Thyroid gland (tissue), 4 donors: Measurements from ENCODE around the gene MS4A18. TPM values are rescaled to one million over a fixed set of nuclear protein-coding genes. Genes with fewer than 3 reads are reported as not detected.

Experiments used
- DNase-seq, 2 donors: peaks; one replicate each; pipeline ENCODE4 v3.0.0-alpha.2; 2019
- H3K27ac ChIP-seq, 3 donors: fragments of 200-600 bp; sonication (generic); 1 replicate in 2 of 3; 2 replicates in 1 of 3; pipeline ENCODE4 v1.5.1; 2016 to 2019; ENCODE audit warnings: mild to moderate bottlenecking in 1 of 3, moderate library complexity in 1 of 3
- H3K27me3 ChIP-seq: fragments of 200-600 bp; sonication (generic); one replicate; pipeline ENCODE4 v1.5.1; 2019
- H3K36me3 ChIP-seq, 2 donors: fragments of 200-600 bp; sonication (generic); one replicate each; pipeline ENCODE4 v1.5.1; 2016 to 2019
- H3K4me1 ChIP-seq, 2 donors: fragments of 200-600 bp; sonication (generic); one replicate each; pipeline ENCODE4 v1.5.1; 2017 to 2019
- H3K4me3 ChIP-seq, 3 donors: fragments of 200-600 bp; sonication (generic); replicated peaks in 1 of 3; 1 replicate in 2 of 3; 2 replicates in 1 of 3; pipeline ENCODE4 v1.5.1; 2016; ENCODE audit warnings: mild to moderate bottlenecking in 1 of 3
- H3K9me3 ChIP-seq: fragments of 200-600 bp; sonication (generic); one replicate; pipeline ENCODE4 v1.5.1; 2017
- POLR2A ChIP-seq, 2 donors: fragments of 450-650 bp; IDR thresholded peaks; one replicate each; pipeline ENCODE4 v1.6.1; 2017; ENCODE audit warnings: antibody characterized with exemption in 2 of 2, mild to moderate bottlenecking in 2 of 2, moderate library complexity in 1 of 2
- WGBS, 2 donors: methylation state at CpG; one replicate each; pipeline ENCODE4 v1.1.5; 2017; 5-methylcytosine and 5-hydroxymethylcytosine counted together
- intact Hi-C: fragments of 100-400 bp; cut with DNase I; formaldehyde crosslinking; loops from one replicate; pipeline ENCODE4 v1.15.1; 2023
- total RNA-seq, 4 donors: library from RNA; depleted of rRNA; stranded (reverse); fragments of >200 nt; gene quantifications; one replicate each; pipeline ENCODE4 v1.2.3, GENCODE V29; 2016
- TF ChIP-seq, protein P1 (sequence below), 6 experiments: fragments of 200-600 bp in 3 of 6; fragments of 450-650 bp in 3 of 6; sonication (generic) in 3 of 6; IDR thresholded peaks; one replicate each; pipeline ENCODE4 v1.5.1; 2016 to 2019; ENCODE audit warnings: antibody characterized with exemption in 6 of 6, mild to moderate bottlenecking in 2 of 6, inconsistent platforms in 1 of 6, moderate library complexity in 1 of 6

The MS4A18 gene
- total RNA-seq, 4 donors from 2014 or later: not detected

DNA sequence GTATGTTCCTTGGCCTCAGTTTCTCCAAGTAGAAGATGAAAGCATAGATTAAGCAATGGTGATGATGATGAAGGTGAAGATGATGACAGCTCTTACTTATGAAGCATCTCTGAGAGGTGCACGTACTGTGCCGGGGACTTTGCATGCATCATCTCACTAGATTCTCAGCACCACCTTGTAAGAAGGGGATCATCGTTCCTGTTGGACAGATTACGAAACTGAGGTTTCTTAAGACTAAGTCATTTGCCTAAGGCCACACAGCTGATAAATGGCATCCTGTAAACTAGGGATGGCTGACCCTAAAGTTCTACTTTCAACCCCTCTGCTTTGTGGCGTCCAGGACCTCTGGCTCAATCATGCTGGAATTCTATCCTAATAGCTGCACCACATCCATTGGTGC lies 40.8 kb downstream of the MS4A18 start:
- intact Hi-C loops: no loop called here
- 94% methylated on average over 5 of the region's 5 CpGs for WGBS, 2 donors

DNA sequence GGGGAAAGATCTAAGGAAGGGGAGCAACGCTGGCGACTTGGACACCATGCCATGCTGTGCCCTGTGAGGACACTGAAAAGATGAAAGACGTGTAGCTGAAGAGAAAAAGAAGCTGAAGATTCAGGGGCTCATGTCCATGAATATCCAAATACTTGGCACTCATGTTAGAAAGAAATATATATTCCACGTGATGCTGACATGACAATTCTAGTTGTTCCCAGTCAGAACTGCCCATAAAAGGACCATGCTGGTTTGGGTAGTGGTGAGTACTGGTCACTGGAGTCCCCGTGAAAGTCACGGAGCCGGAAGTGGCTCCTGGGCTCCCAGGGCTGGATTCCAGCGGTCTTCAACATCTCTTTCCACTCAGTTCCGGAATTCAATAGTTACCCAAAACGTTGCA lies 42.0 kb downstream of the MS4A18 start:
- H3K36me3 ChIP-seq: no peaks in the 10 kb centered on the region
- no peak overlapping the region for H3K4me3 ChIP-seq
- no peak for DNase-seq
- intact Hi-C loops: no loop called here
- no peaks in the 10 kb centered on the region for H3K9me3 ChIP-seq
- no peaks in the 10 kb centered on the region for H3K4me1 ChIP-seq
- TF ChIP-seq, protein P1, sequence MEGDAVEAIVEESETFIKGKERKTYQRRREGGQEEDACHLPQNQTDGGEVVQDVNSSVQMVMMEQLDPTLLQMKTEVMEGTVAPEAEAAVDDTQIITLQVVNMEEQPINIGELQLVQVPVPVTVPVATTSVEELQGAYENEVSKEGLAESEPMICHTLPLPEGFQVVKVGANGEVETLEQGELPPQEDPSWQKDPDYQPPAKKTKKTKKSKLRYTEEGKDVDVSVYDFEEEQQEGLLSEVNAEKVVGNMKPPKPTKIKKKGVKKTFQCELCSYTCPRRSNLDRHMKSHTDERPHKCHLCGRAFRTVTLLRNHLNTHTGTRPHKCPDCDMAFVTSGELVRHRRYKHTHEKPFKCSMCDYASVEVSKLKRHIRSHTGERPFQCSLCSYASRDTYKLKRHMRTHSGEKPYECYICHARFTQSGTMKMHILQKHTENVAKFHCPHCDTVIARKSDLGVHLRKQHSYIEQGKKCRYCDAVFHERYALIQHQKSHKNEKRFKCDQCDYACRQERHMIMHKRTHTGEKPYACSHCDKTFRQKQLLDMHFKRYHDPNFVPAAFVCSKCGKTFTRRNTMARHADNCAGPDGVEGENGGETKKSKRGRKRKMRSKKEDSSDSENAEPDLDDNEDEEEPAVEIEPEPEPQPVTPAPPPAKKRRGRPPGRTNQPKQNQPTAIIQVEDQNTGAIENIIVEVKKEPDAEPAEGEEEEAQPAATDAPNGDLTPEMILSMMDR (IDR thresholded peaks at IDR 0.05): no peak
- no peak for TF ChIP-seq POLR2A (IDR thresholded peaks at IDR 0.05)
- WGBS, 2 donors: 79 to 80% methylated on average over 10 of the region's 10 CpGs
- H3K27me3 ChIP-seq: no peaks in the 10 kb centered on the region
- no peak overlapping the region for H3K27ac ChIP-seq

More for the DNA sequence above, 40.8 kb downstream of the MS4A18 start:
- Histone ChIP-seq H3K9me3 (no peaks in the 10 kb centered on the region), H3K36me3 (no peaks in the 10 kb centered on the region), H3K27me3 (no peaks in the 10 kb centered on the region), H3K4me3 (no peak overlapping the region), H3K27ac (no peak overlapping the region), H3K4me1 (no peaks in the 10 kb centered on the region)
- DNase-seq: no peak
- TF ChIP-seq POLR2A (IDR thresholded peaks at IDR 0.05): no peak

DNA sequence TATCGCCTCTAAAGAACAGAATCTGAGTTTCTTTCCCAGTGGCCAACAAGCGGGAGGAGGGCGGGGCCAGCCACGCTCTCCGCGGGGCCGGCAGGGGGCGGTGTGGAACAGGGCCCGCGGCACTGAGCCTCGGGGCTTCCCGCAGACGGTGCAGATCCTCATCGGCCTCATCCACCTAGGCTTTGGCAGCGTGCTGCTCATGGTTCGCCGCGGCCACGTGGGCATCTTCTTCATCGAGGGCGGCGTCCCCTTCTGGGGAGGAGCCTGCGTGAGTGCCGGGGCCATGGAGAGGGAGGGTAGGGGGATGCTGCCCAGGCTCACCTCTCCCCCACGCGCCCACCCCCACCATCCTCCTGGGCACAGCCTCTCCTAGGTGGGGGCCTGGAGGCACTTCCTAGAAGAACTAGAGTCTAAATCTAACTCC lies 42.9 kb downstream of the MS4A18 start:
- H3K9me3 ChIP-seq: no peaks in the 10 kb centered on the region
- 29 to 51% methylated on average over 6 to 10 of the region's 26 CpGs for WGBS, 2 donors
- intact Hi-C loops: no loop called here
- no peaks in the 10 kb centered on the region for H3K36me3 ChIP-seq
- no peaks in the 10 kb centered on the region for H3K4me1 ChIP-seq
- no peaks in the 10 kb centered on the region for H3K27me3 ChIP-seq
- DNase-seq: no peak
- no peak overlapping the region for H3K27ac ChIP-seq
- TF ChIP-seq POLR2A (IDR thresholded peaks at IDR 0.05): no peak
- TF ChIP-seq, protein P1 (IDR thresholded peaks at IDR 0.05): peak in 1 of 6 experiments; percentile 28
- no peak overlapping the region for H3K4me3 ChIP-seq

DNA sequence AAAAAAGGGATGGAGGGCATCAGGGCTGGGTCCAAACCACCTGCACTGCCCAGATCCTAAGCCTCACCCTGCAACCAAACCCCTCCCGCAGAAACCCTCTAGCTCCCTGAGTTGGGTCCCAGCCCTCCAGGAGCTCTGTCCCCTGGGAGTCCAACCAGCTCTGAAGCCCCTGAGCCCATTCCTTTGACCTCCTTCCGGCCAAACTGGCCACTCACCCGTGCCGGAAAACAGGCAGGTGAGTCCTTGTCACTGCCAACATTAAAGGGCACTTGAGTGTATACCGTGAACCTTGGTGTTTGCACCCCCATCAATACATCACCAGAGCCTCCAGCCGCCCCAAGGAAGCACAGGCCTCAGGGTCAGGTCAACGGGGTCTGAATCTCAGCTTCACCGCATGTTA lies 43.7 kb downstream of the MS4A18 start:
- WGBS, 2 donors: 82 to 96% methylated on average over 8 of the region's 8 CpGs
- Histone ChIP-seq H3K36me3 (no peaks in the 10 kb centered on the region), H3K27me3 (no peaks in the 10 kb centered on the region), H3K27ac (no peak overlapping the region), H3K4me1 (no peaks in the 10 kb centered on the region), H3K4me3 (no peak overlapping the region), H3K9me3 (no peaks in the 10 kb centered on the region)
- TF ChIP-seq, protein P1 (IDR thresholded peaks at IDR 0.05): no peak
- TF ChIP-seq POLR2A (IDR thresholded peaks at IDR 0.05): no peak
- intact Hi-C loops: no loop called here
- DNase-seq: no peak

DNA sequence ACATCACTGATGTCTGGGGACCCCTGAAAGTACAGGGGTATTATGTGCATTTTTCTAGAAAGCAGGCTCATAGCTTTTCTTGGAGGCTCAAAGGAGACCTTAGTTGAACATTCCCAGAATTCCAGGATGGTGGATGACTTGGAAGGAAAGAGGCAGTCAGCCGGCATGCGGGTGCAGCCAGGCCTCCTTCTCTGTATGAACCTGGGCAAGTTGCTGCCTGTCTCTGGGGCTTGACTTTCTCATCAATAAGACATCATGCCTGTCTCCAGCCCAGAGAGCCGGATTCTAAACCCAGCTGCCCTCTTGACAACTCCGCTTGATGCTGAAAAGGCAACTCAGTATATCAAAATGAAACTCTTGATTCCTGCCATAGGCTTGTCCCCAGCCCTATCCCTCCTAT lies 44.8 kb downstream of the MS4A18 start:
- Histone ChIP-seq H3K4me1 (no peaks in the 10 kb centered on the region), H3K4me3 (no peak overlapping the region), H3K27ac (no peak overlapping the region), H3K27me3 (no peaks in the 10 kb centered on the region), H3K36me3 (no peaks in the 10 kb centered on the region), H3K9me3 (no peaks in the 10 kb centered on the region)
- no peak for DNase-seq
- TF ChIP-seq, protein P1 (IDR thresholded peaks at IDR 0.05): no peak
- no peak for TF ChIP-seq POLR2A (IDR thresholded peaks at IDR 0.05)
- 76% methylated on average over 4 of the region's 4 CpGs for WGBS, 2 donors
- intact Hi-C loops: no loop called here

DNA sequence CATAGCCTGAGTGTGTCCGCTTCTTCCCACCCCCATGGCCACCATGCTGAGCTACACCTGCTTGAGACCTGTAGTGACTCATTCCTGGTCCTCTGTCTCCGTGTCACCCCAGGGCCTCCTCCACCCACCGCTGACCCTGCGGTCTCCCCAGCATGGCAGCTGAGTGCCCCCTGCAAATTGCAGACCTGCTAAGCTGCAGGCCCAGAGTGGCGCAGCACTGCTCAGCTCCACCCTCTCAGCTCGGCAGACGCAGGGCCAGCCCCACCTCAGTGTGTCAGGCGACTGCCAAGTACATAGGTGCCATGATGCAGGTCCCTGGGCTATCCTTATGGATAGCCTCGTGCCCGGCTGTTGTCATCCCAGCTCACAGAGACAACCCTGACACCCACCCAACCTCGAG lies 45.3 kb downstream of the MS4A18 start:
- intact Hi-C loops: no loop called here
- no peaks in the 10 kb centered on the region for H3K36me3 ChIP-seq
- DNase-seq: no peak
- H3K4me1 ChIP-seq: no peaks in the 10 kb centered on the region
- H3K27me3 ChIP-seq: no peaks in the 10 kb centered on the region
- TF ChIP-seq, protein P1 (IDR thresholded peaks at IDR 0.05): no peak
- no peak for TF ChIP-seq POLR2A (IDR thresholded peaks at IDR 0.05)
- no peak overlapping the region for H3K4me3 ChIP-seq
- H3K9me3 ChIP-seq: no peaks in the 10 kb centered on the region
- H3K27ac ChIP-seq: no peak overlapping the region
- 89 to 90% methylated on average over 11 of the region's 11 CpGs for WGBS, 2 donors
